ENCODE measurements around the gene GPR108. TPM values are rescaled to one million over a fixed set of nuclear protein-coding genes. Genes with fewer than 3 reads are reported as not detected.

Gene GPR108
- total RNA-seq, 1 donor from 2014 or later = 41.6 TPM

- FAIRE-seq = no peak
- H3K4me1 ChIP-seq (ENCODE audit: insufficient read depth, low read length) = peaks cover 35% of the 10 kb centered on the region
- H3K9me3 Mint-ChIP-seq (ENCODE audit: unreplicated experiment) = no peaks in the 10 kb centered on the region
- H3K4me1 Mint-ChIP-seq (ENCODE audit: low read depth, unreplicated experiment) = peaks cover 26% of the 10 kb centered on the region
- H4K20me1 ChIP-seq (ENCODE audit: insufficient read depth, low read length) = peaks cover 8% of the 10 kb centered on the region
- H3K79me2 ChIP-seq (ENCODE audit: insufficient read depth, low read length) = peaks cover 39% of the 10 kb centered on the region
- peaks cover 5% of the 10 kb centered on the region for H3K36me3 ChIP-seq (ENCODE audit: insufficient read depth, low read length)
- H3K4me3 ChIP-seq (ENCODE audit: insufficient read depth, low read depth, low read length) = peak within 1 kb of the TSS; percentile 78
- no peaks in the 10 kb centered on the region for H3K27me3 ChIP-seq (ENCODE audit: insufficient read depth, low read length)
- peak within 1 kb of the TSS; percentile 83 for H3K9ac ChIP-seq (ENCODE audit: low read length)
- H3K36me3 Mint-ChIP-seq (ENCODE audit: low read depth, unreplicated experiment) = peaks cover 8% of the 10 kb centered on the region
- H3K27me3 Mint-ChIP-seq (ENCODE audit: low read depth, unreplicated experiment) = no peaks in the 10 kb centered on the region
- TF ChIP-seq CTCF (IDR thresholded peaks at IDR 0.05; ENCODE audit: insufficient read depth, low read depth, low read length) (no peak), EZH2 (IDR thresholded peaks at IDR 0.05; ENCODE audit: insufficient read depth, low read length) (no peak)
- H2AFZ ChIP-seq (ENCODE audit: low read depth, low read length) = peak within 1 kb of the TSS; percentile 70
- peak; percentile 15 for DNase-seq (ENCODE audit: low read depth)
- no peaks in the 10 kb centered on the region for H3K9me3 ChIP-seq (ENCODE audit: insufficient read depth, low read depth, low read length)
- peak within 1 kb of the TSS; percentile 95 for H3K4me2 ChIP-seq (ENCODE audit: low read length)
- peak within 1 kb of the TSS; percentile 99 for H3K4me3 Mint-ChIP-seq (ENCODE audit: unreplicated experiment)
- peak within 1 kb of the TSS; percentile 91 for H3K27ac Mint-ChIP-seq (ENCODE audit: unreplicated experiment)
- peak within 1 kb of the TSS; percentile 50 for H3K27ac ChIP-seq (ENCODE audit: low read depth, low read length)
These were observed 2.1 kb upstream of the GPR108 start, which contains the start of gene TRIP10 for GRCh38 chr19:6739390-6739882. Gene TRIP10 (plus strand): TSS chr19:6739680. CDS start chr19:6739762, 82 bp downstream.

DNA sequence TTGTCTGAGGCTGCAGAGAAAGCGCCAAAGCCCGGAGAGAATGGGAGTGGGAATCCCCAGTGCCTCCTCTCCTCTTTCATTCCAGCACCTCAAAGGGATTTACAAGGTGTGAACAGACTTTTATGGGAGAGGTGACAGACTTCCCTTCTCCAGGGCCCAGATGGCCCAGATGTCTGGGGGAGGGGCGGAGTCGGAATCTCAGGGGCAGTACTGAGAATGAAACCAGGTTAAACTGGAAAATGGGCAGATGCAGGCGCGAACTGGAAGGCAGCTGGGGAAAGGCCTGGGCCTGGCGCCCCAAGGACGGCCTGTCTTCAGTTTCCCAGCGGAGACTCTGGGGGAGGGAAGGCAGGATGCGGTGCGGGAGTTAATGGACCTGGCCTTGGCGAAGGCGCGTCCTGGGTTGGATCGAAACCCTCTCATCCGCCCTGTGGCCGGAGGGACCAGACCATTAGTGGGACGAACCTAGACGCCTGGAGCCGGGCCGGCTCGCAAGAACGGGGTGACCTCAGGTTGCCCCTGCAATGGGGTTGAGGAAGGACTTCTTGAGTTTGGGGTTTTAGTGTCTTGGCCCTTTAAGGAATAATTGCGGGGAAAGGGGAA, 1.5 kb upstream of the GPR108 start:
- H3K9ac ChIP-seq (ENCODE audit: low read length) = peak overlapping the region; percentile 54
- H3K27ac ChIP-seq (ENCODE audit: low read depth, low read length) = peak overlapping the region; percentile 50
- H3K79me2 ChIP-seq (ENCODE audit: insufficient read depth, low read length) = peaks cover 39% of the 10 kb centered on the region

More for the DNA sequence above, 1.5 kb upstream of the GPR108 start:
- no peak for FAIRE-seq
- Histone ChIP-seq H3K36me3 (ENCODE audit: insufficient read depth, low read length) (peaks cover 5% of the 10 kb centered on the region), H2AFZ (ENCODE audit: low read depth, low read length) (peak overlapping the region; percentile 70), H3K4me2 (ENCODE audit: low read length) (peak overlapping the region; percentile 84), H4K20me1 (ENCODE audit: insufficient read depth, low read length) (peaks cover 3% of the 10 kb centered on the region), H3K27me3 (ENCODE audit: insufficient read depth, low read length) (no peaks in the 10 kb centered on the region), H3K4me3 (ENCODE audit: insufficient read depth, low read depth, low read length) (peak overlapping the region; percentile 29), H3K9me3 (ENCODE audit: insufficient read depth, low read depth, low read length) (no peaks in the 10 kb centered on the region), H3K4me1 (ENCODE audit: insufficient read depth, low read length) (peaks cover 29% of the 10 kb centered on the region)
- TF ChIP-seq CTCF (IDR thresholded peaks at IDR 0.05; ENCODE audit: insufficient read depth, low read depth, low read length) = no peak
- TF ChIP-seq EZH2 (IDR thresholded peaks at IDR 0.05; ENCODE audit: insufficient read depth, low read length) = no peak
- peak overlapping the region; percentile 99 for H3K4me3 Mint-ChIP-seq (ENCODE audit: unreplicated experiment)
- peaks cover 3% of the 10 kb centered on the region for H3K36me3 Mint-ChIP-seq (ENCODE audit: low read depth, unreplicated experiment)
- H3K27me3 Mint-ChIP-seq (ENCODE audit: low read depth, unreplicated experiment) = no peaks in the 10 kb centered on the region
- peak; percentile 10 for DNase-seq (ENCODE audit: low read depth)
- H3K9me3 Mint-ChIP-seq (ENCODE audit: unreplicated experiment) = no peaks in the 10 kb centered on the region
- peak overlapping the region; percentile 91 for H3K27ac Mint-ChIP-seq (ENCODE audit: unreplicated experiment)
- H3K4me1 Mint-ChIP-seq (ENCODE audit: low read depth, unreplicated experiment) = peaks cover 20% of the 10 kb centered on the region

All from astrocyte (in vitro differentiated cells and primary cell).